Choroid plexus epithelial cell (primary cell): ENCODE data around the gene DIAPH2.

Source experiments
- DNase-seq: peaks from one replicate; pipeline ENCODE4 v3.0.0-alpha.2; 2010; ENCODE audit warnings: low read depth
- H3K4me3 ChIP-seq: 2 replicates; pipeline ENCODE4 v1.5.1; 2011; ENCODE audit warnings: low read depth, mild to moderate bottlenecking, control low read depth, low read length, moderate library complexity
- TF ChIP-seq, protein P1 (sequence below): conservative IDR thresholded peaks from 2 replicates; pipeline ENCODE4 v1.5.1; 2011; ENCODE audit warnings: low read depth, mild to moderate bottlenecking, control low read depth, inconsistent platforms, low read length, moderate library complexity

DIAPH2 gene

DNA sequence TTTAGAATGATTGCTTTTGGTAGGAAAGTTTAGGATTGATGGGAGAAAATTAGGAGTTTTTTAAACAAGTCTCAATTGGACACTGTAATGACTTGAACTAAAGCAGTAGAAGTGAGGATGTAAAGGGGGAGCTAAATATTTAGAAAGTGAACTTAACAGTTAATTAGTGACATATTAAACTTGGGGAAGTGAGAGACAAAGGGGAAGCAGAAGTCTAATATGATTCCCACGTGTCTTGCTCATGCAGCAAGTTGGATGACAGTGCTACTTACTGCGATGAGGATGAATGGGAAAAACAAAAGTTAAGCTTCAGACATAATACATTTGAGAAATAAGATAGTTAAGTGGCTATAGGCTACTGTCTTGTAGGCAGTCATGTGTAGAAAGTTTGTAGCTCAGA is 309.5 kb downstream of the DIAPH2 start:
- DNase-seq: no peak
- TF ChIP-seq, protein P1, sequence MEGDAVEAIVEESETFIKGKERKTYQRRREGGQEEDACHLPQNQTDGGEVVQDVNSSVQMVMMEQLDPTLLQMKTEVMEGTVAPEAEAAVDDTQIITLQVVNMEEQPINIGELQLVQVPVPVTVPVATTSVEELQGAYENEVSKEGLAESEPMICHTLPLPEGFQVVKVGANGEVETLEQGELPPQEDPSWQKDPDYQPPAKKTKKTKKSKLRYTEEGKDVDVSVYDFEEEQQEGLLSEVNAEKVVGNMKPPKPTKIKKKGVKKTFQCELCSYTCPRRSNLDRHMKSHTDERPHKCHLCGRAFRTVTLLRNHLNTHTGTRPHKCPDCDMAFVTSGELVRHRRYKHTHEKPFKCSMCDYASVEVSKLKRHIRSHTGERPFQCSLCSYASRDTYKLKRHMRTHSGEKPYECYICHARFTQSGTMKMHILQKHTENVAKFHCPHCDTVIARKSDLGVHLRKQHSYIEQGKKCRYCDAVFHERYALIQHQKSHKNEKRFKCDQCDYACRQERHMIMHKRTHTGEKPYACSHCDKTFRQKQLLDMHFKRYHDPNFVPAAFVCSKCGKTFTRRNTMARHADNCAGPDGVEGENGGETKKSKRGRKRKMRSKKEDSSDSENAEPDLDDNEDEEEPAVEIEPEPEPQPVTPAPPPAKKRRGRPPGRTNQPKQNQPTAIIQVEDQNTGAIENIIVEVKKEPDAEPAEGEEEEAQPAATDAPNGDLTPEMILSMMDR: no peak

DNA sequence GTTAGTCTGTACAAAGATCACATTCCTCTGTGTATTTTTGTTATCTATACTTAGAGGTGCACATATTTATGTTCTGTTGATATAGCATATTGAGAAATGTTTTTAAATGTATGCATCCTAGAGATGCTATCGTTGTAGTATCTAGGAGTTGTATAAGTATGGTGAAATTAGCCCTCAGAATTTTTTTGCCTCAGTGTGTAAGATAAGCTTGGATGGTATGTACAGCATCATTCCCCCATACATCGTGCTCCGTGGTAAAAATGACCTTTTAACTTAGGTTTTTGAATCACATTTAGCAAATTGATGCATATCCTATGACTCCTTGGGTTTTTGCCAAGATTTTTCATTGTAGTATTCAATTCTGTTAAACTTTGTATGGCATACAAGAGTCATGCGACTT is 312.6 kb downstream of the DIAPH2 start:
- H3K4me3 ChIP-seq: no peak overlapping the region
- TF ChIP-seq, protein P1: no peak
- DNase-seq: peak; percentile 30

More for the DNA sequence above, 309.5 kb downstream of the DIAPH2 start:
- H3K4me3 ChIP-seq: no peak overlapping the region

DNA sequence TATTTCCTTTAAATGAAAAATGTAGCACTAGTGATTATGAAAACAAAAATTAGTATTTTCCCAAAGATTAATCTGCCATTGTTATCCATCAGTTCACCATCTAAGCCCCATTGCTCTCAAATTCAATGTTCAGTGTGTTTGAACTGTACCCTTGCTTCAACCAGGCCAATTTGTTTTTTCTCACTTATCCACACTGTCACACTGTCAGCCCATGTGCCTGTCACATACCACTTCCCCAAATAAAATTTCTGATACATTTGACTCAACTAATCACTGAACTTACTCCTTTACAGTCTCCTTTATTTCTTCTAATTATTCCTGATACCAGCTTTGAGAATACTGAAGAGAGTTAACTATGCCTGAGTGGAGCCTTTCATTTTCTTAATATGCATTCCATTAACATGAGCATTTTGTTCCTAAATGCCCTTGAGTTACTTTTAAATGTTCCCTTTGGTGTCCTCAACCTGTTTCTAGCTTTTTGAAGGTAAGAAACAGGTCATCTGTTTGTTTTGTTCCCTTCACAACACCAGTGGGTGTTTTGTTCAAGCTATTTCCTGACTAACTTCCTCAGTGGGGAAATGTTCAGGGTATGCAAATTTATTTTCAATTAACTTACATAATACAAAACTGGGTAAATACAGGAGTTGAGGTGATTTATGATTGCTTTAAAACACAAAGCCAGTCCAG is 316.2 kb downstream of the DIAPH2 start:
- no peak overlapping the region for H3K4me3 ChIP-seq
- DNase-seq: no peak
- TF ChIP-seq, protein P1: no peak

DNA sequence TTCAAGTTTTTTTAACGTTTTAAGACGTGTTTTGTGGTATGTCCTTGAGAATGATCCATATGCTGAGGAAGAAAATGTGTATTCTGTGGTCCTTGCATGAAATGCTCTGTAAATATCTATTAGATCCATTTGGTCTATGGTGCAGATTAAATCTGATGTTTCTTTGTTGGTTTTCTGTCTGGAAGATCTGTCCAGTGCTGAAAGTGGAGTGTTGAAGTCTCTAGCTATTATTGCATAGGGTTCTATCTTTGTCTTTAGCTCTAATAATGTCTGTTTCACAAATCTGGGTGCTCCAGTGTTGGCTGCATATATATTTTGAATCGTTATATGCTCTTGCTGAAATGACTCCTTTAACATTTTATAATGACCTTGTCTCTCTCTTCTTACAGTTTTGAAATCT is 321.5 kb downstream of the DIAPH2 start:
- DNase-seq: no peak
- TF ChIP-seq, protein P1: no peak

DNA sequence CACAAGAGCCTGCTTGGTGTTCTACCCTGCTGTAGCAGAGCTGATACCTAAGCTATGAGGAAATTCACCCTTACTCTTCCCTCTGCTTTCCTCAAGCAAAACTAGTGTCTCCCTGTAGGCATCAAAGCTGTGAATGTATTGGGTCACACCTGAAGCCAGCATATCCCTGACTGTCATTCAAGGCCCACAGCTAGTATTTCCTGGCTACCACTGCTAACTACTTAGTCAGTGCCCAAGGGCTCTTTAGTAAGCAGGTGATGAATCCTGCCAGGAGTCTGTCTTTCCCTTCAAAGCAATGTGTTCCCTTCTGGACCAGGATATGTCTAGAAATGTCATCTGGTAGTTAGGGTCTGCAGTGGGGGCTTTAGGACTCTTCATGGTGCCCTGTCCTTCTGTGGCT is 324.7 kb downstream of the DIAPH2 start:
- no peak overlapping the region for H3K4me3 ChIP-seq
- TF ChIP-seq, protein P1: no peak
- DNase-seq: no peak

More for the DNA sequence above, 321.5 kb downstream of the DIAPH2 start:
- no peak overlapping the region for H3K4me3 ChIP-seq

DNA sequence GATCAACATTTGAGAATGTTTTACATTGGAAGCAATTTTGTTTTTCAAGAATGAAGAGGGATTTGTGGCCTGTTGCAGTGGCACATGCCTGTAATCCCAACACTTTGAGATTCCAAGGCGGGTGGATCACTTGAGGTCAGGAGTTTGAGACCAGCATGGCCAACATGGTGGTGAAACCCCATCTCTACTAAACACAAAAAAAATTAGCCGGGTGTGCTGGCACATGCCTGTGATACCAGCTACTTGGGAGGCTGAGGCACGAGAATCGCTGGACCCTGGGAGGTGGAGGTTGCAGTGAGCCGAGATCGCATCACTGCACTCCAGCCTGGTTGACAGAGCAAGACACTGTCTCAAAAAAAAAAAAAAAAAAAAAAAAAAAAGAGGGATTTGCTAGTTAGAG is 326.9 kb downstream of the DIAPH2 start:
- TF ChIP-seq, protein P1: no peak
- no peak for DNase-seq

DNA sequence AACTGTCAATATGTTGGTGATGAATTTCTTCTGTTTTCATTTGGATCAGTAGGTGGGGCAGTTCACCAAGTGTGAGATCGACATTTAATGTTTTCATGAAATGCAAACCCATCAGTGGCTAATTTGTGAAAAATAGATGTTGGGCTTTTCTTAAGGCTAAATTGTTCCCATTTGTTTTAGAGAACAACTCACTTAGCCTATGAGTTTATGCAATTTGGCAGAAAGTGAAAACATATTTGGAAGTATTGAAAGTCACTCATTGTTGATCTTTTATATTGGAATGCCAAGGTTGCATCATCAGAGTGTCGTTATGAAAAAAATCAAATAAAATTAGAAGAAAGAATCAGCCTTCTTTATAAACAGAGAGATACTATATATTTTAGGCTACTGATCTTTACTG is 331.5 kb downstream of the DIAPH2 start:
- H3K4me3 ChIP-seq: no peak overlapping the region
- TF ChIP-seq, protein P1: no peak
- DNase-seq: peak; percentile 13

More for the DNA sequence above, 326.9 kb downstream of the DIAPH2 start:
- no peak overlapping the region for H3K4me3 ChIP-seq
